Endothelial cell of umbilical vein (primary cell): Measurements from ENCODE around the gene FALEC. TPM values are rescaled to one million over a fixed set of nuclear protein-coding genes. Genes with fewer than 3 reads are reported as not detected.

Source experiments
- BruUV-seq: library from RNA; stranded (reverse); fragments of 400-500 nt; replicated peaks from 2 replicates; lab custom pipeline; 2021; lab: Mats Ljungman, UMichigan
- CTCF ChIA-PET: fragments of 300-600, 350-600 bp; sonication (Branson Sonifier 250); formaldehyde crosslinking; loops from one replicate; lab custom pipeline; 2021; ENCODE audit warnings: antibody characterized with exemption, inconsistent platforms; lab: Charles Lee
- POLR2A ChIA-PET: fragments of 300-600, 350-600 bp; sonication (Branson Sonifier 250); formaldehyde crosslinking; loops from one replicate; lab custom pipeline; 2021; ENCODE audit warnings: antibody characterized with exemption, inconsistent platforms; lab: Charles Lee
- DNase-seq: peaks from one replicate; pipeline ENCODE4 v3.0.0-alpha.2; 2011; ENCODE audit warnings: low read depth, low spot score
- FAIRE-seq: peaks from 2 replicates; lab custom pipeline; 2011; peaks lifted over from hg19 to GRCh38; lab: Jason Lieb, UNC
- H2AFZ ChIP-seq: 2 replicates; pipeline ENCODE4 v1.6.0; 2012; ENCODE audit warnings: low read depth, low read length, control low read depth, inconsistent platforms
- H3K27ac ChIP-seq: 2 replicates; pipeline ENCODE4 v1.5.1; 2011; ENCODE audit warnings: low read depth, mild to moderate bottlenecking, control low read depth, low read length, moderate library complexity; ENCODE audit not compliant: insufficient read depth
- H3K27me3 ChIP-seq, 2 experiments: 2 replicates each; pipeline versions ENCODE4 v1.6.0 to v1.6.1; 2011; ENCODE audit warnings: low read length in 2 of 2, mixed read lengths in 1 of 2; ENCODE audit not compliant: control insufficient read depth in 2 of 2, insufficient read depth in 2 of 2
- H3K36me3 ChIP-seq, 2 experiments: 2 replicates in 1 of 2; 3 replicates in 1 of 2; pipeline ENCODE4 v1.5.1; 2011; ENCODE audit warnings: low read length in 2 of 2, mild to moderate bottlenecking in 1 of 2, moderate library complexity in 1 of 2; ENCODE audit not compliant: control insufficient read depth in 2 of 2, insufficient read depth in 2 of 2; ENCODE audit errors: extremely low read depth in 1 of 2
- H3K4me1 ChIP-seq: 3 replicates; pipeline ENCODE4 v1.5.1; 2011; ENCODE audit warnings: mild to moderate bottlenecking, low read length; ENCODE audit not compliant: control insufficient read depth, insufficient read depth; ENCODE audit errors: extremely low read depth
- H3K4me2 ChIP-seq: 2 replicates; pipeline ENCODE4 v1.6.1; 2011; ENCODE audit warnings: low read length, control low read depth, mixed read lengths; ENCODE audit not compliant: insufficient read depth
- H3K4me3 ChIP-seq, 3 experiments: fragments of 200-600 bp in 1 of 3; sonication (generic), shearing (Covaris generic) in 1 of 3; replicated peaks in 1 of 3; 2 replicates each; pipeline ENCODE4 v1.5.1; 2011 to 2016; ENCODE audit warnings: control low read depth in 3 of 3, low read length in 3 of 3, mild to moderate bottlenecking in 2 of 3, inconsistent platforms in 1 of 3, low read depth in 1 of 3, moderate library complexity in 1 of 3; ENCODE audit not compliant: insufficient read depth in 1 of 3
- H3K79me2 ChIP-seq: 2 replicates; pipeline ENCODE4 v1.6.0; 2012; ENCODE audit warnings: low read length, inconsistent platforms; ENCODE audit not compliant: control insufficient read depth, insufficient read depth
- H3K9ac ChIP-seq: replicated peaks from 2 replicates; pipeline ENCODE3; 2011; ENCODE audit warnings: low read length, control low read depth; ENCODE audit not compliant: insufficient read depth; ENCODE audit errors: extremely low read depth
- H3K9me1 ChIP-seq: replicated peaks from 3 replicates; pipeline ENCODE4 v1.6.0; 2011; ENCODE audit warnings: mild to moderate bottlenecking, low read length; ENCODE audit not compliant: control insufficient read depth, insufficient read depth; ENCODE audit errors: extremely low read depth
- H3K9me3 ChIP-seq: replicated peaks from 2 replicates; pipeline ENCODE4 v1.5.1; 2012; ENCODE audit warnings: low read length, inconsistent platforms; ENCODE audit not compliant: control insufficient read depth, insufficient read depth
- H4K20me1 ChIP-seq: replicated peaks from 2 replicates; pipeline ENCODE3; 2011; ENCODE audit warnings: mild to moderate bottlenecking, low read length; ENCODE audit not compliant: control insufficient read depth, insufficient read depth; ENCODE audit errors: extremely low read depth
- CTCF ChIP-seq, 2 donors: IDR thresholded peaks; 1 replicate in 1 of 2; 2 replicates in 1 of 2; pipeline ENCODE4 v1.5.1; 2011; ENCODE audit warnings: low read length in 2 of 2, mild to moderate bottlenecking in 2 of 2, moderate library complexity in 2 of 2, control low read depth in 1 of 2, inconsistent platforms in 1 of 2, low read depth in 1 of 2; ENCODE audit not compliant: insufficient read depth in 1 of 2; ENCODE audit errors: extremely low read depth in 1 of 2
- GATA2 ChIP-seq: IDR thresholded peaks from 2 replicates; pipeline ENCODE4 v1.7.0; 2011; ENCODE audit warnings: low read depth, mild to moderate bottlenecking, moderate library complexity, mixed read lengths, low read length; ENCODE audit not compliant: insufficient read length, insufficient read depth
- JUN ChIP-seq: IDR thresholded peaks from 2 replicates; pipeline ENCODE4 v1.6.1; 2011; ENCODE audit warnings: borderline replicate concordance, low read depth; ENCODE audit not compliant: insufficient read length, insufficient read depth
- POLR2AphosphoS5 ChIP-seq: IDR thresholded peaks from 2 replicates; pipeline ENCODE4 v1.6.1; 2012; ENCODE audit warnings: low read depth, mild to moderate bottlenecking, control low read depth, low read length, moderate library complexity; ENCODE audit not compliant: insufficient read depth
- dilution Hi-C: fragments of 300-500 bp; cut with MboI; formaldehyde crosslinking; loops from one replicate; pipeline ENCODE4 v1.15.0; 2019; ENCODE audit warnings: low sequenced_read_pairs; ENCODE audit not compliant: extremely low pct_ligation_motif_present
- intact Hi-C: fragments of 100-400 bp; cut with micrococcal nuclease; formaldehyde crosslinking; loops from one replicate; pipeline ENCODE4 v1.10.0; 2022
- polyA plus RNA-seq, 4 experiments: library from polyadenylated mRNA; depleted of rRNA in 3 of 4; stranded (reverse) in 3 of 4; unstranded in 1 of 4; fragments of >200 nt; gene quantifications; 2 replicates each; pipeline versions ENCODE4 v1.2.1 to v1.2.3, GENCODE V29; 2011 to 2012; ENCODE audit warnings: missing spikeins in 1 of 4
- total RNA-seq: library from RNA; stranded (reverse); gene quantifications from 2 replicates; pipeline ENCODE4 v1.2.3, GENCODE V29; 2021

The FALEC gene
- total and polyA plus RNA-seq, 2 donors (not counting 3 experiments of a cell fraction or from before 2014, with no cell fraction given) = not detected

DNA sequence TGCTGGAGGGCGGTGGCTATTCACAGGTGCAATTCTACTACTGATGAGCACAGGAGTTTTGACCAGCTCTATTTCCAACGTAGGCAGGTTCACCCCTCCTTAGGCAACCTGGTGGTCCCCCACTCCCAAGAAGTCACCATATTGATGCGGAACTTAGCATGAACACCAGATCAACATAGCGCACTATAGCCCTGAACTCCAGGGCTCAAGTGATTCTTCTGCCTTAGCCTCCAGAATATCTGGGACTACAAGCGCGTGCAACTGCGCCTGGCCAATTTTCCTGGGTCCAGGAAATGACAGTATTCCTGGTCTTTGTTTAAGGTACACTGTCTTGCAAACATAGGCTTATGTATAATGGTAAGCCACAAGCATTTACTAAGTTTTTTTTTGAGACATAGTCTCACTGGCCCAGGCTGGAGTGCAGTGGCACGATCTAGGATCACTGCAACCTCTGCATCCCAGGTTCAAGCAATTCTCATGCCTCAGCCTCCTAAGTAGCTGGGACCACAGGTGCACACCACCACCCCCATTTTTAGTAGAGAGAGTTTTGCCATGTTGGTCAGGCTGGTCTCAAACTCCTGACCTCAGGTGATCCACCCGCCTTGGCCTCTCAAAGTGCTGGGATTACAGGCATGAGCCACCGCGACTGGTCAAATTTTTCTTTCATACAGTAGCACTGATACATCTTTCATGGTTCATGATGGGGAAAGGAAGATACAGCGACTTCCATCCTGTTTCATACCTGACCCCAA is 51.2 kb downstream of the FALEC start:
- dilution Hi-C loops (no loop called here), intact Hi-C loops (no loop called here)
- H3K27ac ChIP-seq = peak overlapping the region; percentile 84
- peak overlapping the region; percentile 79 for H3K9ac ChIP-seq
- H3K27me3 ChIP-seq = no peaks in the 10 kb centered on the region
- H2AFZ ChIP-seq = no peak overlapping the region
- H3K9me3 ChIP-seq = no peaks in the 10 kb centered on the region
- peaks cover 61% of the 10 kb centered on the region for H3K4me1 ChIP-seq
- DNase-seq (peak; percentile 20), FAIRE-seq (no peak)
- H3K4me3 ChIP-seq = no peak overlapping the region
- no peaks in the 10 kb centered on the region for H4K20me1 ChIP-seq
- no peak overlapping the region for H3K4me2 ChIP-seq
- H3K79me2 ChIP-seq = peaks cover 12% of the 10 kb centered on the region
- H3K36me3 ChIP-seq = peaks cover 0 to 3% of the 10 kb centered on the region in 2 experiments
- H3K9me1 ChIP-seq = no peaks in the 10 kb centered on the region
- POLR2A ChIA-PET = interaction anchor here (1.3 to 3.7 kb wide), 2 partner anchors 12 to 13 kb away, joined by 3 to 37 read pairs; partner anchors contain the start of gene MCL1
- CTCF ChIA-PET = interaction anchor here (8.5 to 13.9 kb wide), 2 partner anchors 9 to 51 kb away, joined by 184 to 288 read pairs; partner anchors contain the start of gene MCL1
- TF ChIP-seq JUN = no peak
- TF ChIP-seq CTCF (IDR thresholded peaks at IDR 0.05; ENCODE audit: extremely low read depth in 1 of 2, insufficient read depth in 1 of 2, low read depth in 1 of 2, low read length in 2 of 2) = no peak
- TF ChIP-seq POLR2AphosphoS5 = no peak
- TF ChIP-seq GATA2 = no peak
- BruUV-seq = no TSS peak
